ENCODE results near the gene AMBRA1. TPM values are rescaled to one million over a fixed set of nuclear protein-coding genes. Genes with fewer than 3 reads are reported as not detected.

AMBRA1 gene
- total and polyA plus RNA-seq, 2 donors (not counting 3 experiments of a cell fraction or from before 2014, with no cell fraction given): 18.4 to 32.4 TPM

- Histone ChIP-seq H3K27me3 (ENCODE audit: control insufficient read depth in 2 of 2, insufficient read depth in 2 of 2, low read length in 2 of 2) (no peaks in the 10 kb centered on the region), H3K9ac (replicated peaks; ENCODE audit: extremely low read depth, insufficient read depth, low read length) (no peak overlapping the region), H3K9me3 (replicated peaks; ENCODE audit: control insufficient read depth, insufficient read depth, low read length) (no peaks in the 10 kb centered on the region), H3K4me3 (replicated peaks in 1 of 3; ENCODE audit: insufficient read depth in 1 of 3, low read depth in 1 of 3, low read length in 3 of 3) (no peak overlapping the region), H2AFZ (ENCODE audit: low read depth, low read length) (no peak overlapping the region), H4K20me1 (replicated peaks; ENCODE audit: control insufficient read depth, extremely low read depth, insufficient read depth, low read length) (no peaks in the 10 kb centered on the region), H3K4me1 (ENCODE audit: control insufficient read depth, extremely low read depth, insufficient read depth, low read length) (peaks cover 19% of the 10 kb centered on the region), H3K36me3 (ENCODE audit: control insufficient read depth in 2 of 2, extremely low read depth in 1 of 2, insufficient read depth in 2 of 2, low read length in 2 of 2) (no peaks in the 10 kb centered on the region), H3K79me2 (ENCODE audit: control insufficient read depth, insufficient read depth, low read length) (peaks cover 16% of the 10 kb centered on the region), H3K9me1 (replicated peaks; ENCODE audit: control insufficient read depth, extremely low read depth, insufficient read depth, low read length) (no peaks in the 10 kb centered on the region), H3K4me2 (ENCODE audit: insufficient read depth, low read length) (no peak overlapping the region), H3K27ac (ENCODE audit: insufficient read depth, low read depth, low read length) (no peak overlapping the region)
- dilution Hi-C loops (cut with MboI; ENCODE audit: extremely low pct_ligation_motif_present, low sequenced_read_pairs) (no loop called here), intact Hi-C loops (cut with micrococcal nuclease) (loop anchor here (2.0 kb wide), 3 partner anchors 61 to 235 kb away; partner anchors contain the start of gene MDK)
- no peak for DNase-seq (ENCODE audit: low read depth, low spot score)
- CTCF ChIA-PET: interaction anchor here (1.1 to 1.6 kb wide), 2 partner anchors 126 to 178 kb away, joined by 4 to 6 read pairs; no protein-coding TSS in a partner anchor
- no TSS peak for BruUV-seq (replicated peaks)
- TF ChIP-seq MAX (IDR thresholded peaks at IDR 0.05; ENCODE audit: insufficient read depth, insufficient read length) (no peak), MYC (IDR thresholded peaks at IDR 0.05; ENCODE audit: low read depth, low read length) (no peak), GATA2 (IDR thresholded peaks at IDR 0.05; ENCODE audit: insufficient read depth, insufficient read length, low read depth, low read length) (no peak), FOS (IDR thresholded peaks at IDR 0.05; ENCODE audit: borderline replicate concordance, insufficient read depth, low read length) (no peak), EZH2 (IDR thresholded peaks at IDR 0.05; ENCODE audit: borderline replicate concordance, low read depth, low read length, severe bottlenecking) (no peak), POLR2AphosphoS5 (IDR thresholded peaks at IDR 0.05; ENCODE audit: insufficient read depth, low read depth, low read length) (no peak), JUN (IDR thresholded peaks at IDR 0.05; ENCODE audit: borderline replicate concordance, insufficient read depth, insufficient read length, low read depth) (no peak), POLR2A (IDR thresholded peaks at IDR 0.05; ENCODE audit: low read depth, low read length) (no peak)
- TF ChIP-seq, protein P1, sequence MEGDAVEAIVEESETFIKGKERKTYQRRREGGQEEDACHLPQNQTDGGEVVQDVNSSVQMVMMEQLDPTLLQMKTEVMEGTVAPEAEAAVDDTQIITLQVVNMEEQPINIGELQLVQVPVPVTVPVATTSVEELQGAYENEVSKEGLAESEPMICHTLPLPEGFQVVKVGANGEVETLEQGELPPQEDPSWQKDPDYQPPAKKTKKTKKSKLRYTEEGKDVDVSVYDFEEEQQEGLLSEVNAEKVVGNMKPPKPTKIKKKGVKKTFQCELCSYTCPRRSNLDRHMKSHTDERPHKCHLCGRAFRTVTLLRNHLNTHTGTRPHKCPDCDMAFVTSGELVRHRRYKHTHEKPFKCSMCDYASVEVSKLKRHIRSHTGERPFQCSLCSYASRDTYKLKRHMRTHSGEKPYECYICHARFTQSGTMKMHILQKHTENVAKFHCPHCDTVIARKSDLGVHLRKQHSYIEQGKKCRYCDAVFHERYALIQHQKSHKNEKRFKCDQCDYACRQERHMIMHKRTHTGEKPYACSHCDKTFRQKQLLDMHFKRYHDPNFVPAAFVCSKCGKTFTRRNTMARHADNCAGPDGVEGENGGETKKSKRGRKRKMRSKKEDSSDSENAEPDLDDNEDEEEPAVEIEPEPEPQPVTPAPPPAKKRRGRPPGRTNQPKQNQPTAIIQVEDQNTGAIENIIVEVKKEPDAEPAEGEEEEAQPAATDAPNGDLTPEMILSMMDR (IDR thresholded peaks at IDR 0.05; ENCODE audit: extremely low read depth in 1 of 2, insufficient read depth in 1 of 2, low read depth in 1 of 2, low read length in 2 of 2): no peak
- POLR2A ChIA-PET: no interaction called here
- no peak for FAIRE-seq
These were observed 21.9 kb upstream of the AMBRA1 start for GRCh38 chr11:46615756-46616155.
